Measurements from ENCODE around the gene TMEM202.

The TMEM202 gene

GRCh38 chr15:72421484-72421883 is 23.4 kb downstream of the TMEM202 start:
- no peak for TF ChIP-seq PATZ1 (CRISPR knock-in tag; IDR thresholded peaks at IDR 0.05; ENCODE audit: borderline replicate concordance)
- TF ChIP-seq POU6F1 (CRISPR knock-in tag; IDR thresholded peaks at IDR 0.05; ENCODE audit: borderline replicate concordance, low read depth): no peak
- TF ChIP-seq TCF4 (CRISPR knock-in tag; IDR thresholded peaks at IDR 0.05; ENCODE audit: borderline replicate concordance): no peak
- TF ChIP-seq BACH2 (CRISPR knock-in tag; IDR thresholded peaks at IDR 0.05; ENCODE audit: borderline replicate concordance): no peak
- TF ChIP-seq OSR1 (CRISPR knock-in tag; IDR thresholded peaks at IDR 0.05): no peak
- TF ChIP-seq ISL1 (CRISPR knock-in tag; IDR thresholded peaks at IDR 0.05): no peak
- TF ChIP-seq CSDC2 (CRISPR knock-in tag; IDR thresholded peaks at IDR 0.05): no peak
- TF ChIP-seq ESRRG (CRISPR knock-in tag; IDR thresholded peaks at IDR 0.05): no peak
- no peak for TF ChIP-seq ZC3H10 (CRISPR knock-in tag; IDR thresholded peaks at IDR 0.05)
- no peak for TF ChIP-seq ZNF8 (CRISPR knock-in tag; IDR thresholded peaks at IDR 0.05)
- ATAC-seq: no peak

GRCh38 chr15:72423256-72423655 is 25.2 kb downstream of the TMEM202 start:
- ATAC-seq: no peak
- no peak for TF ChIP-seq ARNTL (CRISPR knock-in tag; IDR thresholded peaks at IDR 0.05; ENCODE audit: borderline replicate concordance, low read depth)
- TF ChIP-seq ISL1 (CRISPR knock-in tag; IDR thresholded peaks at IDR 0.05): no peak
- no peak for TF ChIP-seq POU6F1 (CRISPR knock-in tag; IDR thresholded peaks at IDR 0.05; ENCODE audit: borderline replicate concordance, low read depth)
- TF ChIP-seq RARB (CRISPR knock-in tag; IDR thresholded peaks at IDR 0.05): no peak
- TF ChIP-seq TOX (CRISPR knock-in tag; IDR thresholded peaks at IDR 0.05; ENCODE audit: borderline replicate concordance): no peak
- no peak for TF ChIP-seq PATZ1 (CRISPR knock-in tag; IDR thresholded peaks at IDR 0.05; ENCODE audit: borderline replicate concordance)
- no peak for TF ChIP-seq CREB5 (CRISPR knock-in tag; IDR thresholded peaks at IDR 0.05; ENCODE audit: low read depth)
- TF ChIP-seq CSDC2 (CRISPR knock-in tag; IDR thresholded peaks at IDR 0.05): no peak
- TF ChIP-seq PPARA (CRISPR knock-in tag; IDR thresholded peaks at IDR 0.05; ENCODE audit: borderline replicate concordance): no peak
- TF ChIP-seq ZFP3 (CRISPR knock-in tag; IDR thresholded peaks at IDR 0.05): no peak
- TF ChIP-seq, protein P1, sequence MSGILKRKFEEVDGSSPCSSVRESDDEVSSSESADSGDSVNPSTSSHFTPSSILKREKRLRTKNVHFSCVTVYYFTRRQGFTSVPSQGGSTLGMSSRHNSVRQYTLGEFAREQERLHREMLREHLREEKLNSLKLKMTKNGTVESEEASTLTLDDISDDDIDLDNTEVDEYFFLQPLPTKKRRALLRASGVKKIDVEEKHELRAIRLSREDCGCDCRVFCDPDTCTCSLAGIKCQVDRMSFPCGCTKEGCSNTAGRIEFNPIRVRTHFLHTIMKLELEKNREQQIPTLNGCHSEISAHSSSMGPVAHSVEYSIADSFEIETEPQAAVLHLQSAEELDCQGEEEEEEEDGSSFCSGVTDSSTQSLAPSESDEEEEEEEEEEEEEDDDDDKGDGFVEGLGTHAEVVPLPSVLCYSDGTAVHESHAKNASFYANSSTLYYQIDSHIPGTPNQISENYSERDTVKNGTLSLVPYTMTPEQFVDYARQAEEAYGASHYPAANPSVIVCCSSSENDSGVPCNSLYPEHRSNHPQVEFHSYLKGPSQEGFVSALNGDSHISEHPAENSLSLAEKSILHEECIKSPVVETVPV (CRISPR knock-in tag; IDR thresholded peaks at IDR 0.05): no peak
- no peak for TF ChIP-seq ZNF565 (CRISPR knock-in tag; conservative IDR thresholded peaks at IDR 0.05; ENCODE audit: low read depth)
- TF ChIP-seq, protein P2, sequence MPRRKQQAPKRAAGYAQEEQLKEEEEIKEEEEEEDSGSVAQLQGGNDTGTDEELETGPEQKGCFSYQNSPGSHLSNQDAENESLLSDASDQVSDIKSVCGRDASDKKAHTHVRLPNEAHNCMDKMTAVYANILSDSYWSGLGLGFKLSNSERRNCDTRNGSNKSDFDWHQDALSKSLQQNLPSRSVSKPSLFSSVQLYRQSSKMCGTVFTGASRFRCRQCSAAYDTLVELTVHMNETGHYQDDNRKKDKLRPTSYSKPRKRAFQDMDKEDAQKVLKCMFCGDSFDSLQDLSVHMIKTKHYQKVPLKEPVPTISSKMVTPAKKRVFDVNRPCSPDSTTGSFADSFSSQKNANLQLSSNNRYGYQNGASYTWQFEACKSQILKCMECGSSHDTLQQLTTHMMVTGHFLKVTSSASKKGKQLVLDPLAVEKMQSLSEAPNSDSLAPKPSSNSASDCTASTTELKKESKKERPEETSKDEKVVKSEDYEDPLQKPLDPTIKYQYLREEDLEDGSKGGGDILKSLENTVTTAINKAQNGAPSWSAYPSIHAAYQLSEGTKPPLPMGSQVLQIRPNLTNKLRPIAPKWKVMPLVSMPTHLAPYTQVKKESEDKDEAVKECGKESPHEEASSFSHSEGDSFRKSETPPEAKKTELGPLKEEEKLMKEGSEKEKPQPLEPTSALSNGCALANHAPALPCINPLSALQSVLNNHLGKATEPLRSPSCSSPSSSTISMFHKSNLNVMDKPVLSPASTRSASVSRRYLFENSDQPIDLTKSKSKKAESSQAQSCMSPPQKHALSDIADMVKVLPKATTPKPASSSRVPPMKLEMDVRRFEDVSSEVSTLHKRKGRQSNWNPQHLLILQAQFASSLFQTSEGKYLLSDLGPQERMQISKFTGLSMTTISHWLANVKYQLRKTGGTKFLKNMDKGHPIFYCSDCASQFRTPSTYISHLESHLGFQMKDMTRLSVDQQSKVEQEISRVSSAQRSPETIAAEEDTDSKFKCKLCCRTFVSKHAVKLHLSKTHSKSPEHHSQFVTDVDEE (CRISPR knock-in tag; IDR thresholded peaks at IDR 0.05): no peak
- no peak for TF ChIP-seq TCF4 (CRISPR knock-in tag; IDR thresholded peaks at IDR 0.05; ENCODE audit: borderline replicate concordance)

Measured in SK-N-SH treated with all-trans-retinoic acid at 6 μM for 48 hours (cell line).